Measurements from ENCODE around the gene SLC15A3.

- TF ChIP-seq CTCF (IDR thresholded peaks at IDR 0.05; ENCODE audit: low read depth, low read length) (no peak), EZH2phosphoT487 (IDR thresholded peaks at IDR 0.05; ENCODE audit: low read depth) (no peak)
Observed at GRCh38 chr11:61000426-61000825, 48.5 kb upstream of the SLC15A3 start.
